Fibroblast of villous mesenchyme (primary cell): Measurements from ENCODE around the gene SLC38A5. TPM values are rescaled to one million over a fixed set of nuclear protein-coding genes. Genes with fewer than 3 reads are reported as not detected.

ENCODE experiments used
- DNase-seq: peaks from one replicate; pipeline ENCODE4 v3.0.0-alpha.2; 2010; ENCODE audit warnings: low read depth
- H3K4me3 ChIP-seq: 2 replicates; pipeline ENCODE4 v1.5.1; 2011; ENCODE audit warnings: low read depth, mild to moderate bottlenecking, low read length
- total RNA-seq: library from RNA; depleted of rRNA; stranded (reverse); fragments of >200 nt; gene quantifications from 2 replicates; pipeline ENCODE4 v1.2.3, GENCODE V29; 2012
- TF ChIP-seq, protein P1 (sequence below): IDR thresholded peaks from 2 replicates; pipeline ENCODE4 v1.5.1; 2012; ENCODE audit warnings: low read depth, mild to moderate bottlenecking, low read length; ENCODE audit not compliant: insufficient read depth

SLC38A5 gene
- total RNA-seq, 1 donor = 12.5 TPM

DNA sequence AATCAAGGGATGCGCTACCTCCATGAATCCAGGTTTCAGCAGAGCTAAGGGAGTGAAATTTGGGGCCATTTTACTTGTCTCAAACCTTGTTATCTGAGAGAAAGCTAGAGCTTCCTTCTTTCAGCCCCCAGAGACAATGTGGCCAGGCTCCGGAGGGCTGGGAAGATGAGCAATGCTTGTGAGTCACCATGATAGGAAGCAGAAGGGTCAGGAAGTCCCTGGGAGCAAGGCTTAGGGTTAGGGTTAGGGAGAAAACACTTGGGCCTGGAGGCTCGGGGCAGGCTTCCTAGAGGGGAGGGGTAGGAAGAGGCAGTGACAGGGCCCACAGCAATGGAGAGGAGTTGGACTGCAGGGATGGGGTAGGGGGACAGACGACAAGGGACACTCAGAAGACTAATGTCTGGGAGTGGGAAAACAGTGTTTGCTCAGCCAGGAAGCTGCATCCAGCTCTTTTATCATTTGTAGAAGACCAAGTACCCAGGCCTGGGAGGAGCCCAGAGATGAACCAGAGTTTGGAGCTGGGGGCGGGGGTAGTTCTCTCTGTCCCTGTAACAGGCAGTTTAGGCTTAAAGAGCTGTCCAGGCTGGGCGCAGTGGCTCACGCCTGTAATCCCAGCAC lies 22.3 kb upstream of the SLC38A5 start:
- peak; percentile 69 for DNase-seq
- TF ChIP-seq, protein P1, sequence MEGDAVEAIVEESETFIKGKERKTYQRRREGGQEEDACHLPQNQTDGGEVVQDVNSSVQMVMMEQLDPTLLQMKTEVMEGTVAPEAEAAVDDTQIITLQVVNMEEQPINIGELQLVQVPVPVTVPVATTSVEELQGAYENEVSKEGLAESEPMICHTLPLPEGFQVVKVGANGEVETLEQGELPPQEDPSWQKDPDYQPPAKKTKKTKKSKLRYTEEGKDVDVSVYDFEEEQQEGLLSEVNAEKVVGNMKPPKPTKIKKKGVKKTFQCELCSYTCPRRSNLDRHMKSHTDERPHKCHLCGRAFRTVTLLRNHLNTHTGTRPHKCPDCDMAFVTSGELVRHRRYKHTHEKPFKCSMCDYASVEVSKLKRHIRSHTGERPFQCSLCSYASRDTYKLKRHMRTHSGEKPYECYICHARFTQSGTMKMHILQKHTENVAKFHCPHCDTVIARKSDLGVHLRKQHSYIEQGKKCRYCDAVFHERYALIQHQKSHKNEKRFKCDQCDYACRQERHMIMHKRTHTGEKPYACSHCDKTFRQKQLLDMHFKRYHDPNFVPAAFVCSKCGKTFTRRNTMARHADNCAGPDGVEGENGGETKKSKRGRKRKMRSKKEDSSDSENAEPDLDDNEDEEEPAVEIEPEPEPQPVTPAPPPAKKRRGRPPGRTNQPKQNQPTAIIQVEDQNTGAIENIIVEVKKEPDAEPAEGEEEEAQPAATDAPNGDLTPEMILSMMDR = no peak
- no peak overlapping the region for H3K4me3 ChIP-seq

DNA sequence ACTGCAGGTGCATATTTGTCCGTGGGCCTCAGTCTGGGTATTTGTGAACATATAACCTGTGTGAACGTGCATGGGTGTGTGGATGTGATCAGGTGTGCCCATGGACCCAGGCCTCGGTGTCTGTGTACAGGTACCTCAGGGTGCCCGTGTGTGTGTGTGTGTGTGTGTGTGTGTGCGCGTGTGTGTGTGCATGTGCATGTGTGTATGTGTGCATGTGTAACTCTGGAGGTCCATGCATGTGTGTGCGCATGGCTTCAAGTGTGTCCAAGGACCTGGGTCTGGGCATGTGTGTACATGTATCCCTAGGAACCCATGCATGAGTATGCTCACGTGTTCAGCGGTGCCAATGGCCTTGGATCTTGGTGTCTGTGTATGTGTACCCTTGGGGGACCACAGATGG lies 21.7 kb upstream of the SLC38A5 start:
- H3K4me3 ChIP-seq = no peak overlapping the region
- no peak for DNase-seq
- TF ChIP-seq, protein P1 = no peak

DNA sequence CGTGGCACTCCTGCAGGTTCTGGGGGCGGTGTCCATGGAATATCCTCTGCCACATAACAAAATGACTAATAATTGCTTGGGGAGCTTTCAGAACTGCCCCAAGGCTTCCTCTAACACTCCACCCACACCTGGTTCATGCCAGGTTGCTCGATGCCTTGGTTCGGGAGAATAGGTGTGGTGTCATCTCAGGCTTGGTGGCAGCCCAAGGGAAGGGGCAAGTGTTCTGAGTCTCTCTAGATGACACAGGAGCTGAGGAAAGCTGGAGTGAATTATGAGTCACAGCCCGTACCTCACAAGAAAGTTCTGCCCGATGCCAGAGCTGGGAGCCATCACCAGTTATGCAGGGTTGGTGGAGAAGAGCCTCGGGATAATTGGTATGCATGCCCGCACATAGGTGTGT lies 20.6 kb upstream of the SLC38A5 start:
- no peak overlapping the region for H3K4me3 ChIP-seq
- DNase-seq = no peak
- TF ChIP-seq, protein P1 = no peak

DNA sequence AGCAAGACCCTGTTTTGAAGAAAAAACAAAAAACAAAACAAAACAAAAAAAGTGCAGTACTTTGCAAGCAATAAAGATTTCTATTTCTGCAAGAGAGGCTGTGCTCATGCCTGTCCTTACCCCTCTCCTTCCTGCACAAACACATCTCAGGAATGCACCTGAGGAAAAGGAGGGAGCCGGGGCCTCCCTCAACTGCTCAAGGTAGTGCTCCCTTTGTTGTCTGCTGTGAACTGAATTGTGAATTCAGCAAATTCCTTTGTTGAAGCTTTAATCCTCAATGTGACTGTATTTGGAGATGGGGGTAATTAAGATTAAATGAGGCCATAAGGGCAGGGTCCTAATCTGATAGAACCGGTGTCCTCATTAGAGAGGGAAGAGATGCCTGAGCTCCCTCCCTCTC lies 19.8 kb upstream of the SLC38A5 start:
- TF ChIP-seq, protein P1 = no peak
- no peak overlapping the region for H3K4me3 ChIP-seq
- no peak for DNase-seq

DNA sequence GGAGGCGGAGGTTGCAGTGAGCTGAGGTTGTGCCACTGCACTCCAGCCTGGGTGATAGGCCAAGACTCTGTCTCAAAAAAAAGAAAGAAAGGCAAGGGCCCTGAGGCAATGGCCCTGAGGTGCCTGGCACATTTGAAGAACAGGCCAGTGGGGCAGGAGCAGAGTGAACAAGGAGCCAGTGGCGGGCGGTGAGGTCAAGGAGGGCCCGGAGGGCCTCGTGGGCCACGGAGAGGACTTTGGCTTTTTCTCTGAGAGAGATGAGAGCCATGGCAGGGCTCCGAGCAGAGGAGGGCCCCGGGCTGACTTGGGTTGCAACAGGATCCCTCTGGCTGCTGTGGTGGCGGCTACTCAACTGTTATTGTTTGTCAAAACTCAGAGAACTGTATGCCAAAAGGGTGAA lies 19.2 kb upstream of the SLC38A5 start:
- TF ChIP-seq, protein P1 = no peak

DNA sequence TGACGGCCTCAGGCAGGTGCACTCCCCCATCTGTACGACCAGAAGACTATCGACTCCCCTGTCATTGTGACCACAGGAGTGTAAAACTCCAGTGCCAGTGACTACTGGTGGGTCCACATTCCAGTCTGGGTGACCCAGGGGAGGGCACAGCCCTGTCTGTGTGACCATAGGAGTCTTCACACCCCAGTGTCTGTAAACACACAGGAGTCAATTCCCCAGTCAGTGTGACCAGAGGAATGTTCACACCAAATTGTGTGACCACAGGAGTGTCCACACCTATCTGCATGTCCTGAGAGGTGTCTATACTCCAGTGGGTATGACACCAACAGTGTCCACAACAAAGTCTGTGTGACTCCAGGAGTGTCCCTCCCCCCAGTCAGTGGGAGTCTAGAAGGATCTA lies 18.0 kb upstream of the SLC38A5 start:
- no peak for DNase-seq
- TF ChIP-seq, protein P1 = no peak

More for the DNA sequence above, 19.2 kb upstream of the SLC38A5 start:
- DNase-seq = no peak
- H3K4me3 ChIP-seq = no peak overlapping the region

DNA sequence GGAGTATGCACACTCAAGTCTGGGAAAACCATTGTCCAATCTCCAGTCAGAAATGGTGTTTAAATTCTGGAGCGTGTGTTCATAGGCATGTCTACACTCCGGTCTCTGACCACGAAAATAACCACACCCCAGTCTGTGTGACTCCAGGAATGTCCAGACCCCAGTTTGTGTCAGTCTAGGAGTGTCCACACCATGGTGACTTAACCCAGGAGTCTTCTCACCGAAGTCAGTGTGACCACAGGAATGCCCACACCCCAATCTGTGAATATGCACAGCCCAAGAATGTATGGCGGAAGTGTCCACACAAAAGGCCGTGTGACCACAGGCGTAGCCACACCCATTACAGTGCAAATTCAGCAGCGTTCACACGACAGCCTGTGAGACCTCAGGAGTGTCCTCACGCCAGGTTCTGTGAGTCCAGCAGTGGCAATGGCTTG lies 17.3 kb upstream of the SLC38A5 start:
- TF ChIP-seq, protein P1 = no peak
- no peak overlapping the region for H3K4me3 ChIP-seq
- DNase-seq = peak; percentile 96

More for the DNA sequence above, 18.0 kb upstream of the SLC38A5 start:
- H3K4me3 ChIP-seq = no peak overlapping the region
